H54 (cell line): ENCODE results near the gene ABLIM3.
"Not testable (repeated sequence)": the region's sequence is repeated elsewhere in the genome, so short reads cannot be mapped to it uniquely, and the experiment has no call there.

Source experiments
- DNase-seq: peaks from one replicate; pipeline ENCODE4 v3.0.0; 2011; ENCODE audit warnings: low spot score, mixed read lengths; ENCODE audit not compliant: insufficient read length
- FAIRE-seq: peaks from 3 replicates; lab custom pipeline; 2011; peaks lifted over from hg19 to GRCh38; lab: Jason Lieb, UNC
- POLR2A ChIP-seq: IDR thresholded peaks from 2 replicates; pipeline ENCODE4 v1.6.1; 2011; ENCODE audit warnings: low read depth, mild to moderate bottlenecking, low read length

Gene ABLIM3

GRCh38 chr5:149267241-149267973 is 126.1 kb downstream of the ABLIM3 start:
- no peak for TF ChIP-seq POLR2A
- no peak for FAIRE-seq
- DNase-seq: no peak

- no peak for TF ChIP-seq POLR2A
- peak; percentile 59 for DNase-seq
- FAIRE-seq: no peak
Observed at GRCh38 chr5:149268928-149269557, 127.8 kb downstream of the ABLIM3 start.

DNA sequence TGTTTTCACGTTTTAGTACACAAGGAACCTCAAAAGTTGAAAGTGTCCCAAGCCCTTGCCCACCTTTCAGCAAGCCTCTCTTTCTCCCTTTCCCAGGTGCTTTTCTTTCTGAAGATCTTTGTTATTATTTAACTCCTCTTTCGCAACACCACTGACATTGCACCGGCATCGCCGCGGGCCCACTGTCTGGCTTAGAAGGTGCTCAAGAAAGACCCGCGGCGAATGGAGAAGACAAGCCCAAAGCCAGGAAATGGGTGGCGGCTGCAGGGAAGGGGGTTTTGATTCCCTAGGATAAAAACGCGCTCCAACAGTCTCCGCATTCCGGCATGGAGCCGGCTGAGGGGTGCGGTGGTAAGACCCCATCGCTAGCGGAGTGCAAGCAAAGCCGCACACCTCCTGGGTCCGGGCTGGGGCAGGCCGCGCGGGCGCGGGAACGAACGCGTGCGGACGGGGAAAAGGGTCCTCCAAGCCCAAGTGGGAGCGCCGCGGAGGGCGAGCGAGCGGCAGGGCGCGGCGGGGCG is 130.0 kb downstream of the ABLIM3 start:
- no peak for TF ChIP-seq POLR2A
- DNase-seq: no peak
- no peak for FAIRE-seq

GRCh38 chr5:149271716-149272563 is 130.6 kb downstream of the ABLIM3 start, which contains the start of gene AFAP1L1:
Gene AFAP1L1, plus strand, starts transcription at chr5:149271859. Its CDS starts 110 bp downstream, at chr5:149271969.
- FAIRE-seq (no peak), DNase-seq (peak; percentile 60)
- no peak for TF ChIP-seq POLR2A

GRCh38 chr5:149272781-149273180 is 131.5 kb downstream of the ABLIM3 start:
- DNase-seq, FAIRE-seq: not testable (repeated sequence)

- FAIRE-seq (no peak), DNase-seq (no peak)
- no peak for TF ChIP-seq POLR2A
Observed at GRCh38 chr5:149273237-149273636, 131.9 kb downstream of the ABLIM3 start.

DNA sequence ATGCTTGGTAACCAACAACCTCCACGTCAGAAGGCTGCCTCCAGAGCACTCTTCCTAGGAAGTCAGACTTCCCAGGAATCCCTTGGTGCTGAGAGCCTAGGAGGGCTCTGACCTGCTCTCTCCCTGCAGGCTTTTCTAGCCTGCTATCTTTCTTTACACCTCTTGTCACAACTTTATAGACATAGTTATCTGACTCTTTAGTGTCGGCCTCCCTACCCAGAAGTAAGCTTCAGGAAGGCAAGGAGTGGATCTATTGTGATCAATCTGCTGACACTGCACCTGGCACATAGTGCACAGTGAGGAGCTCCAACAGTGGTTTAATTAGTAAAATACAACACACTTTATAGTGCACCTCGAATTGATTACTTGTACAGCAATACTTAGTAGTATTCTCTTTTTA is 132.7 kb downstream of the ABLIM3 start:
- DNase-seq: no peak
- no peak for FAIRE-seq
- no peak for TF ChIP-seq POLR2A

DNA sequence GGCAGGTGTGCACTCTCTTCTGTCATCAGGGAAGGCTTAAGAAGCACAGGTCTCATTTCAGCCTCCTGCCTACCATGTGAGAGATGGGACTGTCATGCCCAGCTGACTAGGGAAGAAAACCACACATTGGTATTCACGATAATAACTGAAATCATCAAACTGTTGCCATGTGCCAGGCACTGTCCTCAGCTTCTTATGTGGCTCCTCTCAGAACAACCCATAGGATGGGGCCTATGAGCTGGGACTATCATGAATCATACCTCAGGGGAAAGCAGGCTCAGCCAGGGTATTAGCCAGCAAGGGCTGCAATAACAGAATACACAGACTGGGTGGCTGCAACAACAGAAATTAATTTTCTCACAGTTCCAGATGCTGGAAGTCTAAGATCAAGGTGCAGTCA is 133.6 kb downstream of the ABLIM3 start:
- DNase-seq (peak; percentile 61), FAIRE-seq (no peak)
- no peak for TF ChIP-seq POLR2A

GRCh38 chr5:149277801-149278200 is 136.5 kb downstream of the ABLIM3 start:
- no peak for TF ChIP-seq POLR2A
- FAIRE-seq: no peak
- DNase-seq: no peak

- FAIRE-seq: no peak
- DNase-seq: no peak
- no peak for TF ChIP-seq POLR2A
Observed at GRCh38 chr5:149278451-149279210, 137.3 kb downstream of the ABLIM3 start.

DNA sequence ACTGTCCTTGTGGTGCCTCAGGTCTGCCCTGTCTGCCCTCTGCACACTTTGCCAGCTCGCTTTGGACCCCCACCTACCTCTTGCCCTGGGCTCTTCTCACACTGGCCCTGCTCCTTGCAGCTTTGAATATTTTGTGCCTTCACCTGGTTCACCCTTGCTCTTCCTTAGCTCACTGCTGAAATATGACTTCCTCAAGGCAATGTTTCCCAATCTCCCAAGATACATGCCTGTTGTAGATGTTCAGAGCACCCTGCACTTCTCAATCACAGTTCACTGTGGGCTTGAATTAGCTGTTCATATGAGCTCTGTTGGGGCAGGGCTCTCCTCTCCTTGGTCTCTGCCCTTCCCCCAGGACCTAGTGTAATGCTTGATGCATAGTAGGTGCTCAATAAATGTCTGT is 138.4 kb downstream of the ABLIM3 start:
- DNase-seq (no peak), FAIRE-seq (no peak)
- no peak for TF ChIP-seq POLR2A

DNA sequence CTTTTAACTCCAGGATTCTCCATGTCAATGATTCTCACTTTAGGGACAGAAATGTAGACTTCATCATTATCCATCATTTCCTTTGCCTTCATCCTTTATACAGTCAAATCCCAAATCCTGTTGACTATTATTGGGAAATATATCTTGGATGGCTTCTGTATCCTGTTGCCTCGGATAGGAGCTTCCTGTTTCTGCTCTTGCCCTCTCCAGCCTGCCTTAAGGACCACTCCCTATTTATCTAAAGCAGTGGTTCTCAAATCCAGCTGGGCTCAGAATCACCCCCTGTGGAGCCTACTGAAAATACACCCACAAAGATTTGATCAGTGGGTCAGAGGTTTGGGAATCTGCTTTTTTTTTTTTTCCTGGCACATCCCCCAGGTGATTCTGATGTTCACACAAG is 138.8 kb downstream of the ABLIM3 start:
- no peak for TF ChIP-seq POLR2A
- no peak for DNase-seq
- FAIRE-seq: no peak

DNA sequence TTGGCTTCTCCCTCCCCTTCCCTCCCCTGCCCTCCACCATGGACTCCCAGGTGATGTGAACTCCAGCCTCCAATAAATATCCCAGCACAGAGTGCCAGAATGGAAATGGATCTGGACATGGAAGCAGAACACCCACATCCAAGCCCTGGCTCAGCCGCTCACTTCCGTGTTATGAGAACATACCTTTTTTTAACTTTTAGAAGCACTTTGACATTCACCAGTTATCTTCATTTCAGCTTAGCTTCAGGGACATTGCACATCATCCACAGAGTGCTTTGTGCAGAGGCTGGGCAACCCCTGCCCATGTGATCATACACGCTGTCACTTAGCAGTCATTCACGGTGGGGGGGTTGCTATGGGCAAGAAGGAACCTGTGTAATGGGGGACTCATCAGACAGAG is 139.5 kb downstream of the ABLIM3 start:
- no peak for TF ChIP-seq POLR2A
- no peak for FAIRE-seq
- no peak for DNase-seq
